Superior temporal gyrus (tissue), 1 donor: ENCODE data around the gene PCLO.
"Not testable (repeated sequence)": the region's sequence is repeated elsewhere in the genome, so short reads cannot be mapped to it uniquely, and the experiment has no call there.

Source experiments
- DNase-seq: peaks from one replicate; pipeline ENCODE4 v3.0.0-alpha.2; 2016; ENCODE audit errors: extremely low spot score

Gene PCLO

DNA sequence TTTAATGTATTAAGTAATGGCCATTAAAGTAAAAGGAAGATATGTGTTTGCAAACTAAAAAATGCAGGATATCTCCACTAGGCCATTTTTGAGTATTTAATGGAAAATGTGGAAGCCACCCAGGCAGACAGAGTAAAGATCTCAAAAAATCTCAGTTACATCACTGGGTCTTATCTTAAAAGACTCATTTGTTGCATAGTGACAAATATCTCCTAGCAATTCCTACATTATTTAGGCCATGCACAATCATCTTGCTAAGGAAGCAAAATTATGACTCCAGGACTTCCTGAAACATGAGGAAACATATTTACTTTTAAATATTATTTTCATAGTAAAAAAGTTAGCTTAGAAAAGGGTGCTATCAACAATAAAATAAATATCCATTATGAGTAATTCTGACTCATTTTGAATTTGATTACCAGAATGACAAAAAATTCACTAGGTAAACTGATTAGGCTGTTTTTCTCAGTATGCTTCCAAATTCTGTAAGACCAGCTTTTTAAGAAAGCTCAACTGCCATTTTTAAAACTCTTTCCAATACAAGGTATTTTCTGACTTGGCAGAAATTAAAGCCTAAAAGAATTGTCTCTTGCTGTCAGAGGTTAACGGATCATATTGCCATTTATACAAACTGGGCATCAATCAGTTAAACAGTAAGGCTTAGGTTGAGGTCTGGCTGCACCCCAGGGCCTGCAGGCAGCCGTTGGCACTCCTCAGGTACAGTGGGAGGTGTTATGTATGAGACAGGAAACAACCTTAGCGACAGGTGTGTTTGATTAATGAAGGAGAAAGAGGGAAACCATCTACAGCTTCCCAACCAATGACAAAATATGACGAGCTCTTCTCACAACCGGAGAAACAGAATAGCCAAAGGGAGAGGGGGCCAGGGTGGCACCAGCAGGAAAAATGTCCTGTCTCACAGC lies 31.8 kb downstream of the PCLO start:
- DNase-seq: no peak

GRCh38 chr7:83130191-83130590 lies 32.5 kb downstream of the PCLO start:
- DNase-seq: no peak

DNA sequence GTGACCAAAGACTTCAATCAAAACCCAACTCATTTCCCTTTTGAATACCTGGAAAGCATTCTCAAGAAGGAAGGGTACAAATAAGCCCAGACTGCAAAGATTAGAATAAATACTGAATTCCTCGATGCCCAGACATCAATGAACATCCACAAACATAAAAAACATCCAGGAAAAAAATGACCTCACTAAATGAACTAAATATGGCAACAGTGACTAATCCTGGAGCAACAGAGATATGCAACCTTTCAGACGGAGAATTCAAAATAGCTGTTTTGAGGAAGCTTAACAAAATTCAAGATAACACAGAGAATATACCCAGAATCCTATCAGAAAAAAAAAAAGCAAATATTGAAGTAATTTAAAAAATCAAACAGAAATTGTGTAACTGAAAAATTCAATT lies 43.2 kb downstream of the PCLO start:
- DNase-seq: no peak

- DNase-seq: no peak
Measured at GRCh38 chr7:83119026-83119382, 43.7 kb downstream of the PCLO start.

- DNase-seq: no peak
Measured at GRCh38 chr7:83118347-83119025, 44.2 kb downstream of the PCLO start.

DNA sequence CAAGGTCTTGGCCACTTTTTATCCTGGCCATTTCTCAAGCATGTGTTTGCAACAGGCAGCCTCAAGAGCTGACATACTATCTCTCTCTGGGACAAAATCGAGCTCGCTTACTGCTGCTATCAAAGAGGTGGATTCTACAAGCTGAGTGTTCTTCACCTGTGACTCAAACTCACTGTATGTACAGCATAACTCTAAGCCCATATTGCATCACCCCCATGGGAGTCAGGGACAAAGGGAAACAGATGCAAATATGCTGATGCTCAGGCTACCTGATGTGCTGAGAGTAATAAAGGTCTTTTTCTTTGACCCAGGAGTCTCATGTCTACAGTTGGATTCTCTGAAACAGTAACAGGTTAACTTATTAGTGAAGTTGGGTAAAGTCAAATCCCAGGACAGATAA lies 45.2 kb downstream of the PCLO start:
- no peak for DNase-seq

DNA sequence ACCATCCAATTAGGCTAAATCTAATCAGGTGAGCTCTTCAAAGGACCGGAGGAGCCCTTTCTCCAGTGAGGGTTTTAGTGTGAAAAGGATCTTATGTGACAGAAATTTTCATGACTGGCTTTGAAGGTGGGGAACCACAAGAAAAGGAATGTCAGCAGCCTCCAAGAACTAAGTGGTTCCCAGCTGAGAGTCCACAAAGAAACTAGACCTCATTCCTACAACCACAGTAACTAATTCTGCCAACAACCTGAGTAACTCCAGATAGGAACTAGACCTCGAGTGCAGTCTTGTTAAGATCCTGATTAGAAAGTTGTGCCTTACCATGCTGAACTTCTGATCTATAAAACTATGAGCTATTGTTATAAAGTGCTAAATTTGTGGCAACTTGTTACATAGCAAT lies 51.3 kb downstream of the PCLO start:
- no peak for DNase-seq

GRCh38 chr7:83109352-83109751 lies 53.3 kb downstream of the PCLO start:
- no peak for DNase-seq

GRCh38 chr7:83105948-83106347 lies 56.7 kb downstream of the PCLO start:
- no peak for DNase-seq

- DNase-seq: no peak
Measured at GRCh38 chr7:83105063-83105462, 57.6 kb downstream of the PCLO start.

GRCh38 chr7:83101530-83101929 lies 61.2 kb downstream of the PCLO start:
- peak; percentile 59 for DNase-seq

DNA sequence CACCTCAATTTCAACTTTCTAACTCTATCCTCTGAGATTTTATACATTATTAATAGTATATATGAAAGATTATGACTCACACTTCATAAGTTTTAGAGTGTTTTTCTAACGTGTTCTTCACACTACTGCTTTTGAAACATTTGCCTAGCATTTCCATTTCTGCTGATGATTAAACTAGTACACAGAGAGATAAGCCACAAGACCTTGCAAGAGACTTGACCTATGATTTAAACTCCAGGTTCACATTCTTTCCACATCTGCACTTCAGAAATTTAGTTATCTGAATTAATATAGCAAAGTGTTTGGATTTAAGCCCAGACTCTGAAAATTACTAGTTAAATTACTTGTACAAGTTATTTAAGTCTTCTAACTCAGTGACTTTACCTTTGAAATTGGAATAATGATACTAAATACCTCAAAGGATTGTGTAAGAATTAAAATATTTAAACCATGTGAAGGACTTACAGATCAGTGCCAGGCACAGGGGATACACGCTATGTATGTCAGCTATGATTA lies 66.6 kb downstream of the PCLO start:
- DNase-seq: no peak

DNA sequence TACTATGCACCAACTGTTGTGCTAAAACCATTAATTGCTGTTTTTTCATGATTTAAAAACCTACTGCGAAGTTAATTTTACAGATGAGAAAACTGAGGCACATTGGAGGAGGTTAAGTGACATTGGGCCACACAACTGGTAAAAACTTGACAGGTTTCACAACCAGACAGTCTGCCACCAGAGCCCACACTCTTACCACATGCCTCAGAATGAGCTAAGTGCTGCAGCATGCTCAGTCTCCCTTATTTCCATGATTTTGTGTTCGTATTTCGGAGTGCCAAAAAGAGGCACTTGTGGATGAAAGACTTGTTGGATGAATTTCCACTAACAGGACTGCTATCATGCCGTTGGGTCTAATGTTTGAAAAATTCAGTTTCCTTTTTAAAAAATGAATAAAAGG lies 77.4 kb downstream of the PCLO start:
- DNase-seq: no peak

DNA sequence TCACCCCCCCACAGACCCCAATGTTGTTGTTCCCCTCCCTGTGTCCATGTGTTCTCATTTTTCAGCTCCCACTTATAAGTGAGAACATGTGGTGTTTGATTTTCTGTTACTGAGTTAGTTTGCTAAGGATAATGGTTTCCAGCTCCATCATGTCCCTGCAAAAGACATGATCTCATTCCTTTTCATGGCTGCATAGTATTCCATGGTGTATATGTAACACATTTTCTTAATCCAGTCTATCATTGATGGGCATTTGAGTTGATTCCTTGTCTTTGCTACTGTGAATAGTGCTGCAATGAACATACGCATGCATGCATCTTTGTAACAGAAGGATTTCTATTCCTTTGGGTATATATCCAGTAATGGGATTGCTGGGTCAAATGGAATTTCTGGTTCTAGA lies 82.8 kb downstream of the PCLO start:
- DNase-seq: not testable (repeated sequence)

DNA sequence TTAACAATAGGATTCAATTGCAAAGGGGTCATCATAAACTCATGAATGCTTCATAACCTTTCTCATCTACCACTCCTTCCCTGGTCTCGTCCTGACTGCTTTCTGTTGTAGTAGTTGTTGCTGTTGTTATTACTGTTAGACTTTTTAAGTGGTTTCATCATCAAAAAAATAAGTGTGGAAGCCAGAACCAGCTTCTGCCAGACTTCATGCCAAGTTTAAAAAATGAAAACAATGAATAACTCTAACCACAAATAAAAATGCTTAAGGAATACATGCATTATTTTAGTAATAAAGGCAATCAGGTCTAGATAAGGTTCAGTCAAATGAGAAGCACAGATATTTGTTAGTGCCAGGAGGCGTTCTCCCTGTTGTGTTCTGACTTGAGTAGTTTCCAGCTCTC lies 85.4 kb downstream of the PCLO start:
- DNase-seq: no peak

- no peak for DNase-seq
Measured at GRCh38 chr7:83072576-83073517, 89.8 kb downstream of the PCLO start.

GRCh38 chr7:83065714-83066113 lies 97.0 kb downstream of the PCLO start:
- no peak for DNase-seq

DNA sequence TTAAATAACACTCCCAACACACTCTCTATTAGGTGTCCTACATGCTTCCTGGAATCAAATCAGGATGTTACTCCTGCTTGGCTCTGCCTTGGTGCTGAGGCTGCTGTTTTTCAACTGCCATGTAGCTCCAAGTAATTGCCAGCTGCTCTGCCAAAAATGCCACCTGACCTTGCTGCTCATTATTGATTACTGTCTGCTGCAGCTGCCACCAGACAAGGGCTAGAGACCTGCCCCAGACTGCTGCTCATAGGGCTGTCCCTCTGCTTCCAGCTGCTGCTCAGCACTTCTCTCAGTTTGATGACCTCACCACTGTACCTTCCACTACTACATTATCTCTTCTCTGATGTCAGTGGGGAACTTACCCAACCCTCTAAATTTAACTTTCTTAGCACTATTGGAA lies 102.5 kb downstream of the PCLO start:
- no peak for DNase-seq

- no peak for DNase-seq
Measured at GRCh38 chr7:83058667-83059066, 104.0 kb downstream of the PCLO start.

DNA sequence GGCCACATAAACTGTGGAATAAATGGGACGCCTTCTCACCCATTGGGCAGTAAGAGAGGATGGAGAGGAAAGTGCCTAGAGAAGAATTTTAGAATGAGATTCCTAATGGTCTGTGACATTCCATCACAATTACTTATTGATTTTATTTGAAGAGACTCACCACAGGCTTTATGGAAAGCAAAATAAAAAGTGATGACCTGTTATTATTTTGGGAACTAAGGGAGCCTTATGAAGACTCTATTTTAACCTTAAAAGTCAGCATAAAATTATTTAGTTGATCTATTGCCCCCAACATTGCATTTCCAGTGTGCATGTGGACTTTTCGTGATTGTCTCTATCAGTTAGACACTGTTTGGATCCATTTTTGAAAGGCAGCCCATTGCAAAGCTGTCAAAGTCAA lies 107.5 kb downstream of the PCLO start:
- DNase-seq: no peak

DNA sequence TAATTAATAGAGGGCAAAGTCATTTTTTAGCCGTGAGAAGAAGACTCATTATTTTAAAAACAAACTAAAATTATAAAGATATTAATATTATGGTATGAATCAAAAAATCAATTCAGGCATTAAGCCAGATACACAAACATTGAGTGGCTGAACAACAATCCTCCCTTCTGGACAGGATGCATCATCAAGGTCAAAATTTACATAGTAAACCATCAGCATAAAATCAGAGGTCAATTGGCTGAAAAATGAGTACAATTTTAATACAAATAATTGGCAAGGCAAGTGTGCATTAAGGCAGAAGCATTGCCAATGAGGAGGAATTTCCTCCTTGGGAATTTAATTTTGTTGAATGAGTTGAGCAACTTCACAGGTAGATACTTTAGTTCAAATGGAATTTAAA lies 108.2 kb downstream of the PCLO start:
- DNase-seq: no peak

GRCh38 chr7:83053965-83054364 lies 108.7 kb downstream of the PCLO start:
- no peak for DNase-seq
